ENCODE measurements around the gene KLB. TPM values are rescaled to one million over a fixed set of nuclear protein-coding genes. Genes with fewer than 3 reads are reported as not detected.
A peak's percentile ranks its signal among the peaks of the same experiment; 100 is the strongest.
"Not testable (repeated sequence)": the region's sequence is repeated elsewhere in the genome, so short reads cannot be mapped to it uniquely, and the experiment has no call there.

KLB gene
- polyA plus RNA-seq, 3 donors: 0.17 to 0.22 (median 0.17) TPM

GRCh38 chr4:39453738-39454137 is 47.0 kb downstream of the KLB start:
- DNase-seq (ENCODE audit: extremely low read depth in 1 of 11, low read depth in 9 of 11, low spot score in 4 of 11): no peak

GRCh38 chr4:39455486-39455885 is 48.8 kb downstream of the KLB start:
- no peak for DNase-seq (ENCODE audit: extremely low read depth in 1 of 11, low read depth in 9 of 11, low spot score in 4 of 11)

GRCh38 chr4:39456946-39457763 is 50.4 kb downstream of the KLB start:
- DNase-seq (ENCODE audit: extremely low read depth in 1 of 11, low read depth in 9 of 11, low spot score in 4 of 11): no peak

GRCh38 chr4:39458161-39458504 is 51.4 kb downstream of the KLB start:
- DNase-seq (ENCODE audit: extremely low read depth in 1 of 11, low read depth in 9 of 11, low spot score in 4 of 11): not testable (repeated sequence)

GRCh38 chr4:39458505-39459300 is 52.0 kb downstream of the KLB start, which contains the start of the genes LIAS and RPL9:
LIAS (plus strand) TSS chr4:39459056; CDS start chr4:39459118, 62 bp downstream.
RPL9 (minus strand) TSS chr4:39458922; CDS start chr4:39458439, 483 bp downstream.
- peak; percentile 96 to 99 (median 98) for DNase-seq (ENCODE audit: extremely low read depth in 1 of 11, low read depth in 9 of 11, low spot score in 4 of 11)

GRCh38 chr4:39464886-39465501 is 58.3 kb downstream of the KLB start:
- DNase-seq (ENCODE audit: extremely low read depth in 1 of 11, low read depth in 9 of 11, low spot score in 4 of 11): no peak

GRCh38 chr4:39466747-39467146 is 60.0 kb downstream of the KLB start:
- no peak for DNase-seq (ENCODE audit: extremely low read depth in 1 of 11, low read depth in 9 of 11, low spot score in 4 of 11)

- DNase-seq (ENCODE audit: extremely low read depth in 1 of 11, low read depth in 9 of 11, low spot score in 4 of 11): no peak
Measured at GRCh38 chr4:39467464-39467863, 60.7 kb downstream of the KLB start.

GRCh38 chr4:39469429-39470077 is 62.8 kb downstream of the KLB start:
- peak in 9 of 11 donors; percentile 36 to 81 (median 63) for DNase-seq (ENCODE audit: extremely low read depth in 1 of 11, low read depth in 9 of 11, low spot score in 4 of 11)

- no peak for DNase-seq (ENCODE audit: extremely low read depth in 1 of 11, low read depth in 9 of 11, low spot score in 4 of 11)
Measured at GRCh38 chr4:39470402-39470801, 63.7 kb downstream of the KLB start.

- no peak for DNase-seq (ENCODE audit: extremely low read depth in 1 of 11, low read depth in 9 of 11, low spot score in 4 of 11)
Measured at GRCh38 chr4:39472396-39472795, 65.7 kb downstream of the KLB start.

GRCh38 chr4:39476187-39476895 is 69.6 kb downstream of the KLB start:
- no peak for DNase-seq (ENCODE audit: extremely low read depth in 1 of 11, low read depth in 9 of 11, low spot score in 4 of 11)

- DNase-seq (ENCODE audit: extremely low read depth in 1 of 11, low read depth in 9 of 11, low spot score in 4 of 11): no peak
Measured at GRCh38 chr4:39480251-39480650, 73.5 kb downstream of the KLB start.

GRCh38 chr4:39480902-39481695 is 74.4 kb downstream of the KLB start:
- DNase-seq (ENCODE audit: extremely low read depth in 1 of 11, low read depth in 9 of 11, low spot score in 4 of 11): no peak

- no peak for DNase-seq (ENCODE audit: extremely low read depth in 1 of 11, low read depth in 9 of 11, low spot score in 4 of 11)
Measured at GRCh38 chr4:39484582-39485272, 78.0 kb downstream of the KLB start.

GRCh38 chr4:39486221-39486804 is 79.6 kb downstream of the KLB start:
- DNase-seq (ENCODE audit: extremely low read depth in 1 of 11, low read depth in 9 of 11, low spot score in 4 of 11): no peak

- DNase-seq (ENCODE audit: extremely low read depth in 1 of 11, low read depth in 9 of 11, low spot score in 4 of 11): no peak
Measured at GRCh38 chr4:39490322-39490721, 83.6 kb downstream of the KLB start.

Data from renal cortex interstitium (tissue), 11 donors.